Vagina (tissue), 2 donors: ENCODE results near the gene MBNL2. TPM values are rescaled to one million over a fixed set of nuclear protein-coding genes. Genes with fewer than 3 reads are reported as not detected.

Experiments used
- DNase-seq, 2 donors: peaks; one replicate each; pipeline ENCODE4 v3.0.0-alpha.2; 2017; ENCODE audit errors: extremely low spot score in 2 of 2
- H3K27ac ChIP-seq: fragments of 200-600 bp; sonication (generic); one replicate; pipeline ENCODE4 v1.5.1; 2019
- H3K27me3 ChIP-seq: fragments of 200-600 bp; sonication (generic); one replicate; pipeline ENCODE4 v1.5.1; 2019
- H3K36me3 ChIP-seq, 2 donors: fragments of 200-600 bp; sonication (generic); one replicate each; pipeline ENCODE4 v1.5.1; 2017 to 2019
- H3K4me1 ChIP-seq: fragments of 200-600 bp; sonication (generic); one replicate; pipeline ENCODE4 v1.5.1; 2019
- H3K4me3 ChIP-seq, 2 donors: fragments of 200-600 bp; sonication (generic); 1 replicate in 1 of 2; 2 replicates in 1 of 2; pipeline ENCODE4 v1.5.1; 2016 to 2019
- H3K9me3 ChIP-seq: fragments of 200-600 bp; sonication (generic); one replicate; pipeline ENCODE4 v1.5.1; 2019
- POLR2A ChIP-seq, 2 donors: fragments of 450-650 bp; IDR thresholded peaks; one replicate each; pipeline ENCODE4 v1.6.1; 2017; ENCODE audit warnings: antibody characterized with exemption in 2 of 2, mild to moderate bottlenecking in 2 of 2, moderate library complexity in 2 of 2
- POLR2AphosphoS5 ChIP-seq, 2 donors: sonication (generic); formaldehyde crosslinking; IDR thresholded peaks; one replicate each; pipeline ENCODE4 v1.9.0; 2017; ENCODE audit warnings: antibody characterized with exemption in 2 of 2, mild to moderate bottlenecking in 2 of 2, low read depth in 1 of 2; ENCODE audit not compliant: insufficient read depth in 1 of 2
- intact Hi-C: fragments of 100-400 bp; cut with DNase I; formaldehyde crosslinking; loops from one replicate; pipeline ENCODE4 v1.15.1; 2023
- total RNA-seq: library from RNA; depleted of rRNA; stranded (reverse); fragments of >200 nt; gene quantifications from one replicate; pipeline ENCODE4 v1.2.3, GENCODE V29; 2016
- TF ChIP-seq, protein P1 (sequence below), 3 experiments: fragments of 450-650 bp in 2 of 3; fragments of 200-600 bp in 1 of 3; sonication (generic) in 1 of 3; IDR thresholded peaks; one replicate each; pipeline ENCODE4 v1.5.1; 2017 to 2019; ENCODE audit warnings: antibody characterized with exemption in 3 of 3, mild to moderate bottlenecking in 2 of 3, moderate library complexity in 2 of 3

Gene MBNL2
- total RNA-seq, 1 donor from 2014 or later: 63.1 TPM

DNA sequence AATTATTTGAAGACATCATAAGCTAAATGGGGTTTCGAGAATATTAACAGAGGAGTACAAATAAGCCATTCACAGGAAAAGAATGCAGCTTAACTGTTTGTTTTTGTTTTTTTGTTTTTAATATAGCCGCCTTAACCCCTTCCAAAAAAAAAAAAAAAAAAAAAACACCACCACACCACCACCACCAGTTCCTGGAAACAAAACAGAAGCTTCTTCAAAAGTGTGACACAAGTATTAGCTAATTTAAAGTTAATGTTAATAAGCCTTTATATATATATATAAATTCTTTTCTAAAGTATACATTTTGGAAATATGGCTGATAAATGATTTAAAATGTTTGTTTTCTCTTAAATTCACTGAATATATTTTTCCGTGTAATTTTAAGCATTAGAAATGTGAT, 213.2 kb downstream of the MBNL2 start:
- Histone ChIP-seq H3K9me3 (no peaks in the 10 kb centered on the region), H3K4me1 (peaks cover 47% of the 10 kb centered on the region), H3K27ac (no peak overlapping the region), H3K27me3 (no peaks in the 10 kb centered on the region), H3K36me3 (no peaks in the 10 kb centered on the region), H3K4me3 (peak overlapping the region; percentile 88 to 90)
- no peak for DNase-seq
- TF ChIP-seq, protein P1, sequence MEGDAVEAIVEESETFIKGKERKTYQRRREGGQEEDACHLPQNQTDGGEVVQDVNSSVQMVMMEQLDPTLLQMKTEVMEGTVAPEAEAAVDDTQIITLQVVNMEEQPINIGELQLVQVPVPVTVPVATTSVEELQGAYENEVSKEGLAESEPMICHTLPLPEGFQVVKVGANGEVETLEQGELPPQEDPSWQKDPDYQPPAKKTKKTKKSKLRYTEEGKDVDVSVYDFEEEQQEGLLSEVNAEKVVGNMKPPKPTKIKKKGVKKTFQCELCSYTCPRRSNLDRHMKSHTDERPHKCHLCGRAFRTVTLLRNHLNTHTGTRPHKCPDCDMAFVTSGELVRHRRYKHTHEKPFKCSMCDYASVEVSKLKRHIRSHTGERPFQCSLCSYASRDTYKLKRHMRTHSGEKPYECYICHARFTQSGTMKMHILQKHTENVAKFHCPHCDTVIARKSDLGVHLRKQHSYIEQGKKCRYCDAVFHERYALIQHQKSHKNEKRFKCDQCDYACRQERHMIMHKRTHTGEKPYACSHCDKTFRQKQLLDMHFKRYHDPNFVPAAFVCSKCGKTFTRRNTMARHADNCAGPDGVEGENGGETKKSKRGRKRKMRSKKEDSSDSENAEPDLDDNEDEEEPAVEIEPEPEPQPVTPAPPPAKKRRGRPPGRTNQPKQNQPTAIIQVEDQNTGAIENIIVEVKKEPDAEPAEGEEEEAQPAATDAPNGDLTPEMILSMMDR (IDR thresholded peaks at IDR 0.05): no peak
- no peak for TF ChIP-seq POLR2AphosphoS5 (IDR thresholded peaks at IDR 0.05; ENCODE audit: insufficient read depth in 1 of 2, low read depth in 1 of 2)
- TF ChIP-seq POLR2A (IDR thresholded peaks at IDR 0.05): no peak
- intact Hi-C loops: loop anchor here (10.0 kb wide), 1 partner anchor 321 kb away; no protein-coding TSS in a partner anchor

DNA sequence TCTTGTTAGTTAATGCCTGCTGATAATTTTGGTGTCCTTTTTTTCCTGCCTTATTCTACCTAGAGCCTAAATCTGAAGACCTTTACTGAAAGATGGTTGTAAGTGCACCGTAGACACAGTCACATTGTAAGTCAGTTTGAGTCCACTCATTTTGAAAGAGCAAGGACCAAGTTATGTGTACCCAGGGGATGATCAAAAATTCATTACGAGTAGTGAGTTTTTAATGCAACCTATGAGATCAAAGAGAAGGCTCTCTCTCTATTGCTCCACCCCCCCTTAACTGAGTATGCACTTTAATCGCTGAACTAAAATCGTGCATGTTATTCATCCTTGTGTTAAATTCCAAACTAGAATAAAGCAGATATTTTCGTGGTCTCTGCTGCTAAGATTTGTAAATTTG, 213.7 kb downstream of the MBNL2 start:
- no peak for DNase-seq
- H3K9me3 ChIP-seq: no peaks in the 10 kb centered on the region
- H3K36me3 ChIP-seq: no peaks in the 10 kb centered on the region
- peaks cover 47% of the 10 kb centered on the region for H3K4me1 ChIP-seq
- TF ChIP-seq POLR2A (IDR thresholded peaks at IDR 0.05): no peak
- TF ChIP-seq, protein P1 (IDR thresholded peaks at IDR 0.05): no peak
- no peak for TF ChIP-seq POLR2AphosphoS5 (IDR thresholded peaks at IDR 0.05; ENCODE audit: insufficient read depth in 1 of 2, low read depth in 1 of 2)
- peak overlapping the region; percentile 9 to 88 for H3K4me3 ChIP-seq
- no peaks in the 10 kb centered on the region for H3K27me3 ChIP-seq
- intact Hi-C loops: loop anchor here (10.0 kb wide), 1 partner anchor 321 kb away; no protein-coding TSS in a partner anchor
- no peak overlapping the region for H3K27ac ChIP-seq

DNA sequence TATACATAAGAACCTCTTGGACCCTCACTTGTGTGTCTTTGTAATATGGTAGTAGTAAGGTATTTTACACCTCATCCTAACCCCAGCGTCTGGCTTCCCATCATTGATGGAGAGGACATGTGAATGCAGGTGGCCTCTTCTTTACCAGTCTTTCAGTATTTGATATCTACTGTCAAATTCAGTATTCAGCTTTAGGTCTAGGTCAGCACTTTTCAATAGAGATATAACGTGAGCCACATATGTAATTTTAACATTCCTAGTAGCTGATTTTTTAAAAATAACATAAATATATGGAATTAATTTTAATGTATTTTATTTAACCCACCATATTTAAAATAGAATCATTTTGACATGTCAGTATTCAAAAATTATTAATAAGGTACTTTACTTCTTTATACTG, 214.7 kb downstream of the MBNL2 start:
- no peak for DNase-seq
- Histone ChIP-seq H3K9me3 (no peaks in the 10 kb centered on the region), H3K4me1 (peaks cover 44% of the 10 kb centered on the region), H3K36me3 (no peaks in the 10 kb centered on the region), H3K27me3 (no peaks in the 10 kb centered on the region), H3K27ac (no peak overlapping the region), H3K4me3 (peak overlapping the region in 1 of 2 donors; percentile 9)
- intact Hi-C loops: loop anchor here (10.0 kb wide), 1 partner anchor 322 kb away; no protein-coding TSS in a partner anchor
- no peak for TF ChIP-seq POLR2A (IDR thresholded peaks at IDR 0.05)
- TF ChIP-seq, protein P1 (IDR thresholded peaks at IDR 0.05): no peak

DNA sequence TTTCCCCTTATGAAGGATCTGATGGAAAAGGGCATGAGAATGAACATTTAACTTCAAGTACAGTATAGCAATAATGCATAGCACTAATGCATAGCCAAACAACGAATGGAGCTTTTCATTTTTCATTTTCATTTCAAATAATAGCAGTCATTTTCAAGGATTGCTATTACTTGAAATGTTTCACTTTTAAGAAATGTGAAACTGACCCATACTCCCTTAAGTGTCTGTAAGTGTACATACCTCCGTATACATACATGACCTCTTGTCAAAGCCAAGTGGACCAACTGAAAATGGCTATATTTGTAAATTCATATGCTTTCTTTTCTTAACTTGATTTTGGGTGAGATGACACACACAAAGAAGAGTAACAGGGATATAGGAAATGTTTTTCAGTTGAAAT, 215.6 kb downstream of the MBNL2 start:
- no peak overlapping the region for H3K27ac ChIP-seq
- intact Hi-C loops: loop anchor here (10.0 kb wide), 1 partner anchor 323 kb away; no protein-coding TSS in a partner anchor

More for the DNA sequence above, 215.6 kb downstream of the MBNL2 start:
- Histone ChIP-seq H3K9me3 (no peaks in the 10 kb centered on the region), H3K36me3 (no peaks in the 10 kb centered on the region), H3K4me1 (peaks cover 37% of the 10 kb centered on the region), H3K27me3 (no peaks in the 10 kb centered on the region), H3K4me3 (peak overlapping the region in 1 of 2 donors; percentile 5)
- no peak for TF ChIP-seq POLR2AphosphoS5 (IDR thresholded peaks at IDR 0.05; ENCODE audit: insufficient read depth in 1 of 2, low read depth in 1 of 2)
- TF ChIP-seq POLR2A (IDR thresholded peaks at IDR 0.05): no peak
- TF ChIP-seq, protein P1 (IDR thresholded peaks at IDR 0.05): no peak
- no peak for DNase-seq
